GM11168 (cell line): Measurements from ENCODE around the gene LRRN3.

Source experiments
- in situ Hi-C: fragments of 300-500 bp; cut with MboI; formaldehyde crosslinking; loops from one replicate; pipeline ENCODE4 v1.12.0; 2022; ENCODE audit warnings: low sequenced_read_pairs; ENCODE audit not compliant: unreplicated experiment

LRRN3 gene

DNA sequence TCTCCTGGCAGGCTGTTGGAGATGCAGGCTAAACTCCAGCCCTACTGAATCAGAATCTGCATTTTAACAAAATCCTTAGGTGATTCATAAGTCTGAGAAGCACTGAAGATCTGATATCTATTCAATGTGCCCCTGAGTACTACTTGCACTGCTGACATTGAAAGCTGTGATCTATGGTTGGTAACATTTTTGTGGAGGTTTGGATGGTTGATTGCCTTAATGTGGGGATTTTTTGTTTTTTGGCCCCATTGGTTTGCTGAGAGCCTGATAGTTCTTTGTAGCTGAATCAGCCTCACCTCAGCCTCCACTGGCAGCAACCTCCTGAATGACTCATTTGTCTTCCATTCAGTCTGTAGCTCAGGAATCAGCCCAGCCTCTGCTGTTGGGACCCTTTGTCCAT, 14.7 kb upstream of the LRRN3 start:
- in situ Hi-C loops, result loop anchor here (25.0 kb wide), 1 partner anchor 411 kb away; no protein-coding TSS in a partner anchor

DNA sequence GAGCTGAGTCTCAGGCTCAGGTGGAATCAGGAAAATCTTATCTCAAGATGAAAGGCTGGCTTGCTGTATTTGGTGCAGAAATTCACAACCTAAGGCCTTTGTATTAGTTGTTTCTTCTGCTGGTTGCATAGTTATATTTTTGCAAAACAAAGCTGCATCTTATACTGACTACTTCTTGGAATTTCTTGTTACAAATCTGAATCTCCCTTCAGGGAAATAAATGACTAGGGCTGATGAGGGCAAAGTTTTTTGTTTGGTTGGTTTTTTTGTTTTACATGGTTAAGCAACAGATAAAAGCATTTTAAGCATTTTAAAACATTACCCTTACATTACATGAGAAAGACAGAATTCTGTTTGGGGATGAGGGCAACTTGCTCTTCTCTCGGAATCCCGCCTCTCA, 13.9 kb upstream of the LRRN3 start:
- in situ Hi-C loops, result loop anchor here (25.0 kb wide), 1 partner anchor 410 kb away; no protein-coding TSS in a partner anchor

GRCh38 chr7:111080495-111081105, 10.3 kb upstream of the LRRN3 start:
- in situ Hi-C loops, result loop anchor here (25.0 kb wide), 1 partner anchor 407 kb away; no protein-coding TSS in a partner anchor

DNA sequence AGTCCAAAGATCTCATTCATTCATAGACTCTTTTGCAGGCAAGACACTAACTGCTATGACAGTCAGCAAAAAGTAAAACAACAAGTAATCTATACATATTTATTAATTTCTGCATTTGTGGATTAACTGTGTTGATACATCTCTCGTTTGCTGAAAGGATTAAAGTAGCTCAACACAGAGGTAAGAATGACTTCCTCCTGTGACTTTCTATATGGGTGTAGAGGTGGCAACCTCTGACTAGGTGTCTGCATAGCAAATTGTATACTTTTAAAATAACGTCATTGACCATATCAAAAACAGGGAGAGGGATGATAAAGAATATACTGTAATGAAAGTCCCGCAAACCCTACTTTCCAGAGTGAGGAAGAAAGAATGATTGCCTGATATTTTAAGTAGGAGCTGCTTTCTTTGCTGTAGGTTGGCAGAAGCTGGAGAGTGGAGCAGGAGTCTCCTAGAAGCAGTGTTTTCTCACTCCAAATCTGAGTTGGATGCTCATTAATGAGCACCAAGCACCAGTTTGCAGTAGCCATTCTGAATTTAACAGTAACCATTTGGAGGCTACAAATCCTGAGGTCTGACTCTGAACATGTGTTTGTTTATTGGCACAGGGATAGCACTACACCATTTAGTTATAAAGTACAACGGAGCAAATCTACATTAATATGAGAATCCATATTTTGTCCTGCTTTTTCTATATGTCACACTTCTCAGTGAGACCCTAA, 9.2 kb upstream of the LRRN3 start:
- in situ Hi-C loops, result loop anchor here (25.0 kb wide), 1 partner anchor 406 kb away; no protein-coding TSS in a partner anchor

DNA sequence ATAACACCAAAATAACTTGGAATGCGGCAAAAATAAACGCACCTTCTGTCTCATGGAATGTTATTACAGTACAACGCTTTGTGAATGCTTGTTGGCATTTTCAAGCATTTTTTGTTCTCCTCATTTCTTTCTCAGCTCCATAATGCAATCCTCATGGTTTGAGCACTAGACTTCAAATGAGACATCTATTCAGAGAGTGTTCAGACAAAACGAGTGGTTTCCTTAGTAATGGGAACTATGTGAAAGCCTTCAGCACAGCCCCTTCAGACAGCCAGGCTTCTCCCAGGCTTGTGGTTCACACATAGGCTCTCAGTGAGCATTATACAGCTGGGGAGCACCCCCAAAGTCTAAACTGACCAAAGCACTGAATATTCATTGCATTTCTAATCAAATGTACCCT, 8.6 kb upstream of the LRRN3 start:
- in situ Hi-C loops, result loop anchor here (25.0 kb wide), 1 partner anchor 405 kb away; no protein-coding TSS in a partner anchor

DNA sequence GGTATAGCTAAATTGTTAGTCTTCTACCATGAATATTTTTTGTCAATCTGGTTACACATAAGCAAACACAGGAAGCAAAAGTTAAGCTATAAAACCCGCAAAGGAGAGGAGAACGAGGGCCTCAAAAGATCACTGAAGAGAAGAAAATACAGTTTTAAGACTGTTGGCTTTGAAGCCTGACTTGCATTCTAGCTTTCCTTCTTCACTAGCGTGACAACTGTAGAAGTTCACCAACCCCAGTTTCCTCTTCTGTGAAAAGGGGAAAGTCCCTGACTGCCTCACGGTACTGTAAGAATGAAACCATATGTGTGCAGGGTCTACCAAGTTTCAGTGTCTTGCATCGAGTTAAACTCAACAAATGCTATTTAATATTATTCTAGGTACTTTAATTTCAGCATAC, 7.5 kb upstream of the LRRN3 start:
- in situ Hi-C loops, result loop anchor here (25.0 kb wide), 1 partner anchor 404 kb away; no protein-coding TSS in a partner anchor

- in situ Hi-C loops, result loop anchor here (25.0 kb wide), 1 partner anchor 402 kb away; no protein-coding TSS in a partner anchor
Measured at GRCh38 chr7:111085356-111085755, 5.6 kb upstream of the LRRN3 start.

DNA sequence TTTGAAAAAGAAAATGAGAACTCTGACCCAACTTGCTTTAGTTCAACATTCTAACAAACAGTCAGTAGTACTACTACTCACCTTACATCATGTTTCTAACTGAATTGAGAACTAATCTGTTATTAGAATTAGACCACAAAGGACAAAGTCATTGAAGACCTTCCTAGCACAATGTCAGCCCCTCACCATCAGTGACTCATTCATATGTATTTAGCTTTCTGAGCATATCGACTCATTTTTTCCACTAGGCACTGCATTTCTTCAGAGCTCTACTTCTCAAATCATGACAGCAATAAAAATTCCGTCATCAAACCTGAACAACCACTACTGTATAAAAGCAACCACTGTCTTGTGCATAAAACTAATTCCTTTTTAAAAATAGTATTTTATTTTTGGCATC, 4.4 kb upstream of the LRRN3 start:
- in situ Hi-C loops, result loop anchor here (25.0 kb wide), 1 partner anchor 401 kb away; no protein-coding TSS in a partner anchor

DNA sequence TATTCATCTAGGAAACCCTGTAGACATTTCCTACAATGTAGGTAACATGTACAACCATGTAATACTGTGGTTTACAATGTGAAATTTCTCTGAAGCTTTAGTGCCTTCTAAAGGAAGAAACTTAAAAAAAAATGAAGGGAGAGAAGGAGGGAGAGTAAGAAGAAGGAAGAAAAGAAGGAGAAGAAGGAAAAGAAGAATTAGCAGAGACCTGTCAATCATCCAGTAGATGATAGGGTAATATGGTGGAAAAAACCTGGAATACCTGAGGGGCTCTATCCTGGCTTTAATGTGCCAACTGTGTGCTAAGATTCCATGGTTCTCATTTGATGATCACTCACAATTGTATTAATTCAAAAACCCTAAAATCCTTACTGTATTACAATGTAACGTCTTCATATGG, 2.6 kb upstream of the LRRN3 start:
- in situ Hi-C loops, result loop anchor here (25.0 kb wide), 1 partner anchor 399 kb away; no protein-coding TSS in a partner anchor

GRCh38 chr7:111089822-111090426, 1.0 kb upstream of the LRRN3 start:
- in situ Hi-C loops, result loop anchor here (10.0 to 25.0 kb wide), 2 partner anchors 397 to 635 kb away; no protein-coding TSS in a partner anchor

DNA sequence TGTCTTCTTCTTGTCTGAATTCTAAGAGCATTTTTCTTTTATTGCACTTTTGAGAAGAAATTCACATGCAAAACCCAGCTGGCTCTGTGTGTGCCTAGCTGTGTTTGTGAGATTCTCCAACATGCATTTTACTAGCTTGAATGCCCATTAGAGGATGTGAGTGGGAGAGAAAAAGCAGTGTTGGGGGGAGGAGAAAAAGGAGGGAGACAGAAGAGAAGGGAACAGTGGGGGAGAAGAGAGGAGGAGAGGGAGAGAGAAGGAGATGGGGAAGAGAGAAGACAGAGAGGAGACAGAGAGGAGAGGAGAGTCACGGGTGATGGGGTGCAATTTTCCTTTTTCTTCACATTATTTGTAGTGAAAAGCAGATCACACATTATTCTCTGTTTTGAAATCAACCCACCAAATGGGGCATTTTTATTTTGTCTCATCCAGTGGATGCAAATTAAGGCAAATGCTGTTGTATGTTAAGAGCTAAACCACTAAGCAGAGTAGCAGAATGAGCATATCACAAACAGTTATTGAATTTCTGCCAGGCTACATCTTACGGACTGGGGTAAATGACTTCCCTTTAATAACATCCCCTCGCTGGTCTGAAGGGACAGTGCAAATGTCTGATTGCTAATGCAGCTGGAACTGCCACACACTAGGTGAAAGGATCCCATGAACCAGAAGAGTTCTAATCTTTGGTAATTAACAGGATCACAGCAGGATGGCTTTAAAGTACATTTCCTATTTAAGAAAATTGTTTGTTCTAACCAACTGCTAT, 849 bp downstream of the LRRN3 start:
- in situ Hi-C loops, result loop anchor here (10.0 to 25.0 kb wide), 2 partner anchors 396 to 633 kb away; no protein-coding TSS in a partner anchor

DNA sequence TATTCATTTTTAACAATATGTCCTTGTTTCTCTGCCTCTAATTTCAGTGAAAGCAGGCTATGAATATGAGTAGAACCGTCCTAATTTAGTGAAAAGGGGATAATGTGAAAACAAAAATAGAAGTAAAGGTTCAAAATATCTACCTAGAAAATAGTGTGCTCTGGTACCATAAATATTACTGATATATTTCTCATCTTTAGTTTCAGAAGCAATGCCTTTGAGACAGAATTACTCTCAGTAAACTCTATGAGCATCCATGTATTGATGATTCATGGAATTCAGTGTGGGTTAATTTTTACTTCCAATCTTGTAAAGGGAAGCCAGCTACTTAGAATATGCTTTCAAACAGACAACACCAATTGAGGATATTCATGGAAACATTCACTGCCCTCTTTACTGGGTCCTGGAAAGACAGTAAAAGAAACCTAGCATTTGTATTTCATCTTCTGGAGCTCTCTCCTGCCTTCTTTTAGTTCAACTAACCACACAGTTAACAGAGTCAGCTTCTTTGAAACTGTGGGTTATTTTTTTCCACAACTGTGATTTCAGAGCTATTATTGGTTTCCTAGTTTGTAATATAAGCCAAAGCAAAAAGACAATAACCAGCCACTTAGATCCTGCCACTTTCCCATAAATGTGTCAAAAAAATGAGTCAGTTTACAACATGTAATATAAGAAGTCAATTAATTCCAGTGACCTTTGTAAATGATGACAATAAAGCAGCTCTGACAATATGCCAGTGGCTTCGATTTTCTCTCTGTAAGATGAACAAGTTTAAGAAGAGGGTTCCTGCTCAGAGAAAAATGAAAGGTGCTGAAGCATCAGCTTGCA, 1.7 kb downstream of the LRRN3 start:
- in situ Hi-C loops, result loop anchor here (10.0 to 25.0 kb wide), 2 partner anchors 395 to 632 kb away; no protein-coding TSS in a partner anchor

DNA sequence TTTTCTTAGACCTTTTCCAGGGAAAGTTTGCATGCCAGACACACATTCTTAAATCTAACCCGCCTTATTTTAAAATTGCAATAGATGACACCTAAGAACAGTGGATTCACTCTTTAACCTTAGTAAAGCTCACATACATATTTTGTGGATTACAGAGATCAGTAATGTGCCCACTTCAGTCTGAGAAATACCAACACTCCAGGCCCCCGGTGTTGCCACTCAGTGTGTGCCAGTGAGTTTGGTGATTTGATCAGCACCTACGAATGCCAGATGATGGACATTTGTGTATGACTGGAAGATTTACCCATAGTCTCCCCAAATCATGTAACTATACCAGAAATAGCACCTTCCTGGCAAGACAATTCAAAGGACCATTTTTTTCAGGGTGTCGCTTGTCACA, 2.6 kb downstream of the LRRN3 start:
- in situ Hi-C loops, result loop anchor here (10.0 to 25.0 kb wide), 2 partner anchors 394 to 631 kb away; no protein-coding TSS in a partner anchor

- in situ Hi-C loops, result loop anchor here (10.0 to 25.0 kb wide), 2 partner anchors 393 to 630 kb away; no protein-coding TSS in a partner anchor
Measured at GRCh38 chr7:111094419-111094818, 3.5 kb downstream of the LRRN3 start.

DNA sequence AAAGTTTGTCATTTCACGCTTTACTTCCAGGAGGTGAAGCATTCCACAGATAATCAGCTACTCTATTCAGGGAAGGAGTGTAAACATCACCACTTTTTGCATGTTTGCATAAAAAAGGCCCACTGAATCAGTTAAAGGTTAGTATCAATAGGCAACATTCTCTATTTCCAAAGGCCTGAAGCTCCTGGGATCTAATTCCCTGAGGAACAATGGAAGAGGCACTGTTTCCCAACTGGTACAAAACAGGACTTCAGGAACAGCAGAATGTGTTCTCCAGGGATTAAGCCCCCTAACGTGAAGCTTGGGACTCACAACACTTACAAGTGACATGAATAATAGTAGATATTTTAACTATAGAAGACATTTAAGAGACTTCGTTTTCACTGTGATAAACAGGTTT, 6.1 kb downstream of the LRRN3 start:
- in situ Hi-C loops, result loop anchor here (10.0 to 25.0 kb wide), 2 partner anchors 390 to 628 kb away; no protein-coding TSS in a partner anchor

GRCh38 chr7:111098011-111098925, 7.3 kb downstream of the LRRN3 start:
- in situ Hi-C loops, result loop anchor here (10.0 to 25.0 kb wide), 2 partner anchors 389 to 627 kb away; no protein-coding TSS in a partner anchor

DNA sequence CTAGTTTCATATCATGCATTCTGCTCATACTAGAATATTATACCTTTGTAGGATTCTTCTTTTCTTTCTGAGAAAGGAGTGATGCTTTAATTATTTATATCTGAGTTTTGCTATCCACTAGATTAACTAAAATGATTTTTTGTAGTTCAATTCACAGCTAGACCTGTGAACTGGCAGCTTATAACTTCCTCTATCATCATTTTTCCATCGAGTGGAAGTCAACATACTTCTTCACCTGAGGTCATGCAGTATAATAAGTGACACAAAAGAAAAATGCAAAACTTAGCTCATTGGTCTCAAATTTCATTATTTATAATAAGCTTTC, 8.0 kb downstream of the LRRN3 start:
- in situ Hi-C loops, result loop anchor here (10.0 to 25.0 kb wide), 2 partner anchors 388 to 626 kb away; no protein-coding TSS in a partner anchor
